Mesenchymal stem cell (in vitro differentiated cells and primary cell): Measurements from ENCODE around the gene ST6GALNAC2.
A peak's percentile ranks its signal among the peaks of the same experiment; 100 is the strongest.
"Not testable (repeated sequence)": the region's sequence is repeated elsewhere in the genome, so short reads cannot be mapped to it uniquely, and the experiment has no call there.

Experiments used
- DNase-seq: peaks from one replicate; pipeline ENCODE4 v3.0.0-alpha.2; 2013
- H2AFZ ChIP-seq: one replicate; pipeline ENCODE4 v1.6.1; 2013; ENCODE audit warnings: low read depth, mild to moderate bottlenecking, control low read depth, inconsistent platforms, low read length, moderate library complexity
- H2AK5ac ChIP-seq: 2 replicates; pipeline ENCODE4 v1.6.1; 2013; ENCODE audit warnings: low read length, moderate library complexity, mild to moderate bottlenecking, inconsistent platforms; ENCODE audit not compliant: severe bottlenecking
- H2BK120ac ChIP-seq: one replicate; pipeline ENCODE4 v1.6.1; 2013; ENCODE audit warnings: low read depth, mild to moderate bottlenecking, inconsistent platforms, low read length, moderate library complexity
- H2BK12ac ChIP-seq, 2 experiments: one replicate each; pipeline ENCODE4 v1.6.1; 2013; ENCODE audit warnings: inconsistent platforms in 2 of 2, low read length in 2 of 2, mild to moderate bottlenecking in 2 of 2, moderate library complexity in 2 of 2, control low read depth in 1 of 2
- H2BK15ac ChIP-seq: one replicate; pipeline ENCODE4 v1.6.1; 2013; ENCODE audit warnings: mild to moderate bottlenecking, low read depth, inconsistent platforms; ENCODE audit not compliant: poor library complexity, severe bottlenecking
- H2BK5ac ChIP-seq: 2 replicates; pipeline ENCODE4 v1.6.1; 2013; ENCODE audit warnings: low read depth, mild to moderate bottlenecking, low read length, control low read depth, inconsistent platforms; ENCODE audit not compliant: poor library complexity, severe bottlenecking
- H3K14ac ChIP-seq, 2 experiments: one replicate each; pipeline ENCODE4 v1.6.1; 2013; ENCODE audit warnings: inconsistent platforms in 2 of 2, low read length in 2 of 2, control low read depth in 1 of 2, mild to moderate bottlenecking in 1 of 2, moderate library complexity in 1 of 2
- H3K18ac ChIP-seq, 2 experiments: one replicate each; pipeline ENCODE4 v1.6.1; 2013; ENCODE audit warnings: inconsistent platforms in 2 of 2, low read length in 2 of 2, control low read depth in 1 of 2, low read depth in 1 of 2, mild to moderate bottlenecking in 1 of 2
- H3K23ac ChIP-seq, 2 experiments: one replicate each; pipeline ENCODE4 v1.6.1; 2013; ENCODE audit warnings: inconsistent platforms in 2 of 2, low read length in 2 of 2, mild to moderate bottlenecking in 2 of 2, moderate library complexity in 2 of 2, control low read depth in 1 of 2
- H3K27ac ChIP-seq: 2 replicates; pipeline ENCODE4 v1.5.1; 2013; ENCODE audit warnings: mild to moderate bottlenecking, moderate library complexity, low read length, control low read depth, inconsistent platforms; ENCODE audit not compliant: poor library complexity, severe bottlenecking
- H3K27me3 ChIP-seq, 2 experiments: 2 replicates each; pipeline versions ENCODE4 v1.6.1 to v1.7.0; 2013; ENCODE audit warnings: low read length in 2 of 2, mild to moderate bottlenecking in 2 of 2, moderate library complexity in 2 of 2, control low read depth in 1 of 2, inconsistent platforms in 1 of 2; ENCODE audit not compliant: control insufficient read depth in 1 of 2, insufficient read depth in 1 of 2
- H3K36me3 ChIP-seq, 2 experiments: 2 replicates each; pipeline versions ENCODE4 v1.6.1 to v1.7.0; 2013; ENCODE audit warnings: low read length in 2 of 2, control low read depth in 1 of 2, inconsistent platforms in 1 of 2, low read depth in 1 of 2, mild to moderate bottlenecking in 1 of 2; ENCODE audit not compliant: insufficient read depth in 2 of 2, control insufficient read depth in 1 of 2
- H3K4ac ChIP-seq, 2 experiments: one replicate each; pipeline ENCODE4 v1.6.1; 2013; ENCODE audit warnings: inconsistent platforms in 2 of 2, low read length in 2 of 2, mild to moderate bottlenecking in 2 of 2, moderate library complexity in 2 of 2, control low read depth in 1 of 2, low read depth in 1 of 2
- H3K4me1 ChIP-seq: 2 replicates; pipeline ENCODE4 v1.6.1; 2013; ENCODE audit warnings: low read depth, low read length, control low read depth; ENCODE audit not compliant: control insufficient read depth, insufficient read depth
- H3K4me2 ChIP-seq: 2 replicates; pipeline ENCODE4 v1.6.1; 2013; ENCODE audit warnings: low read length, mild to moderate bottlenecking, inconsistent platforms; ENCODE audit not compliant: poor library complexity, severe bottlenecking
- H3K4me3 ChIP-seq, 2 experiments: 2 replicates each; pipeline versions ENCODE4 v1.5.1 to v1.7.0; 2013; ENCODE audit warnings: low read length in 2 of 2, mild to moderate bottlenecking in 2 of 2, control low read depth in 1 of 2, low read depth in 1 of 2; ENCODE audit not compliant: insufficient read depth in 1 of 2
- H3K79me1 ChIP-seq: replicated peaks from 2 replicates; pipeline ENCODE4 v1.6.1; 2013; ENCODE audit warnings: mild to moderate bottlenecking, control low read depth, low read length, inconsistent platforms; ENCODE audit not compliant: poor library complexity, severe bottlenecking
- H3K9ac ChIP-seq: 2 replicates; pipeline ENCODE4 v1.7.0; 2013; ENCODE audit warnings: mild to moderate bottlenecking, low read length, moderate library complexity
- H3K9me3 ChIP-seq: 2 replicates; pipeline ENCODE4 v1.7.0; 2013; ENCODE audit warnings: mild to moderate bottlenecking, low read length; ENCODE audit not compliant: control insufficient read depth
- H4K8ac ChIP-seq: one replicate; pipeline ENCODE4 v1.6.1; 2013; ENCODE audit warnings: inconsistent platforms, mild to moderate bottlenecking, low read length, moderate library complexity
- H4K91ac ChIP-seq: one replicate; pipeline ENCODE4 v1.6.1; 2013; ENCODE audit warnings: mild to moderate bottlenecking, low read length, inconsistent platforms
- WGBS: methylation state at CpG from one replicate; pipeline ENCODE4 v1.1.7; 2013; ENCODE audit warnings: mixed read lengths; 5-methylcytosine and 5-hydroxymethylcytosine counted together

ST6GALNAC2 gene

GRCh38 chr17:76611080-76611749, 25.6 kb upstream of the ST6GALNAC2 start:
- not testable (repeated sequence) for H4K91ac ChIP-seq, H3K23ac ChIP-seq, H2BK5ac ChIP-seq, H3K9me3 ChIP-seq, H3K36me3 ChIP-seq, H2BK120ac ChIP-seq, H3K14ac ChIP-seq, H2AK5ac ChIP-seq, H3K4me1 ChIP-seq, H3K18ac ChIP-seq, H3K4me3 ChIP-seq, H3K4me2 ChIP-seq, H2AFZ ChIP-seq, H3K79me1 ChIP-seq, H3K27ac ChIP-seq, H2BK15ac ChIP-seq, H3K4ac ChIP-seq, H3K9ac ChIP-seq, H4K8ac ChIP-seq, H2BK12ac ChIP-seq
- peaks cover 0 to 26% of the 10 kb centered on the region in 2 experiments for H3K27me3 ChIP-seq
- 78% methylated on average over 8 of the region's 13 CpGs for WGBS
- peak; percentile 46 for DNase-seq

DNA sequence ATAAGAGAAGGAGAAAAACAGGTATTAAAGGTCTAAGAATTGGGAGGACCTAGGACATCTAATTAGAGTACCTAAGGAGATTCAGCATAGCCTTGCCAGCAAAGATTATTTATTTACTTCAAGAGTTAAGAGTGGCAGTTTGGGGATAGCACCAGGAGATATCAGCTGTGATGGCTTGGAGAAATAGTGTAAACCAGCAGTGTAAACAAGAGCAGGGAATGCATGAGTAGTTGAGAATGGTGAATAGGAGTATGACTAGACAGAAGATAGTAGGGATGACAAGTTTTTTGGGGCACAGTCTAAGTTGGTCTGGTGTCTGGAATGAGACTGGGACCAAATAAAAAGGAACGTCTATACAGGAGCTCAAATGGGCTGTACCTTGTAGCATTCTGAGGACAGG, 21.0 kb upstream of the ST6GALNAC2 start:
- H3K9me3 ChIP-seq, H3K36me3 ChIP-seq, H4K91ac ChIP-seq, H2BK15ac ChIP-seq, H3K4me3 ChIP-seq, H2AK5ac ChIP-seq, H3K14ac ChIP-seq, H3K4ac ChIP-seq, H2BK120ac ChIP-seq, H2BK5ac ChIP-seq, H3K79me1 ChIP-seq, H3K4me1 ChIP-seq, DNase-seq, H2BK12ac ChIP-seq, H3K27ac ChIP-seq, H3K18ac ChIP-seq, H2AFZ ChIP-seq, H3K4me2 ChIP-seq, H3K23ac ChIP-seq, H4K8ac ChIP-seq, H3K9ac ChIP-seq: not testable (repeated sequence)
- 73% methylated on average over 1 of the region's 1 CpG for WGBS
- H3K27me3 ChIP-seq, result peaks cover 0 to 16% of the 10 kb centered on the region in 2 experiments

DNA sequence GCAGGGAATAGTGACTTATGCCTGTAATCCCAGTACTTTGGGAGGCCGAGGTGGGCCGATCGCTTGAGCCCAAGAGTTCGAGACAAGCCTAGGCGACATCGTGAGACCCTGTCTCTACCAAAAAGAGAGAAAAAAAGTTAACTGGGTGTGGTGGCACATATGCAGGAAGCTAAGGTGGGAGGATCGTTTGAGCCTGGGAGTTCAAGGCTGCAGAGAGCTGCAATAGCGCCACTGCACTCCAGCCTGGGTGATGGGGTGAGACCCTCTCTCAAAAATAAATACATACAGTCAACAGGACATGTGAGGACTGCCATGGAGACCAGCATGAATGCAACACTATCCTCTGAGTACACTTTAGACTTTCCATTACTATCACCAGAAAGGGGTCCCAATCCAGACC, 15.4 kb upstream of the ST6GALNAC2 start:
- WGBS, result 94% methylated on average over 8 of the region's 8 CpGs
- H3K4me3 ChIP-seq, result no peak overlapping the region
- H4K91ac ChIP-seq, result no peak overlapping the region
- H3K36me3 ChIP-seq, result no peaks in the 10 kb centered on the region
- no peak overlapping the region for H4K8ac ChIP-seq
- no peak overlapping the region for H3K18ac ChIP-seq
- H3K4ac ChIP-seq, result peak overlapping the region in 1 of 2 experiments; percentile 11
- peaks cover 14 to 35% of the 10 kb centered on the region in 2 experiments for H3K27me3 ChIP-seq
- no peaks in the 10 kb centered on the region for H3K9me3 ChIP-seq
- H3K4me1 ChIP-seq, result no peaks in the 10 kb centered on the region
- no peak overlapping the region for H3K23ac ChIP-seq
- H2BK12ac ChIP-seq, result no peak overlapping the region
- H3K9ac ChIP-seq, result no peak overlapping the region
- no peak overlapping the region for H3K27ac ChIP-seq
- no peak overlapping the region for H2BK15ac ChIP-seq
- DNase-seq, result no peak
- no peaks in the 10 kb centered on the region for H3K79me1 ChIP-seq
- H2BK120ac ChIP-seq, result no peak overlapping the region
- no peak overlapping the region for H2BK5ac ChIP-seq
- H2AK5ac ChIP-seq, result no peak overlapping the region
- no peak overlapping the region for H3K14ac ChIP-seq
- H3K4me2 ChIP-seq, result no peak overlapping the region
- H2AFZ ChIP-seq, result no peak overlapping the region

- H3K4me1 ChIP-seq, result no peaks in the 10 kb centered on the region
- no peaks in the 10 kb centered on the region for H3K36me3 ChIP-seq
- H3K23ac ChIP-seq, result no peak overlapping the region
- H3K4me2 ChIP-seq, result no peak overlapping the region
- no peak overlapping the region for H3K18ac ChIP-seq
- DNase-seq, result no peak
- H2BK120ac ChIP-seq, result no peak overlapping the region
- no peak overlapping the region for H4K91ac ChIP-seq
- no peak overlapping the region for H2BK5ac ChIP-seq
- H3K27me3 ChIP-seq, result peaks cover 14 to 25% of the 10 kb centered on the region in 2 experiments
- no peak overlapping the region for H2BK12ac ChIP-seq
- no peak overlapping the region for H3K4me3 ChIP-seq
- 97% methylated on average over 17 of the region's 17 CpGs for WGBS
- H2AFZ ChIP-seq, result no peak overlapping the region
- H3K79me1 ChIP-seq, result no peaks in the 10 kb centered on the region
- H3K27ac ChIP-seq, result no peak overlapping the region
- no peak overlapping the region for H2BK15ac ChIP-seq
- no peak overlapping the region for H3K4ac ChIP-seq
- no peaks in the 10 kb centered on the region for H3K9me3 ChIP-seq
- H3K14ac ChIP-seq, result no peak overlapping the region
- no peak overlapping the region for H4K8ac ChIP-seq
- H3K9ac ChIP-seq, result no peak overlapping the region
- H2AK5ac ChIP-seq, result no peak overlapping the region
Measured at GRCh38 chr17:76599694-76600460, 14.2 kb upstream of the ST6GALNAC2 start.
